T-helper 2 cell treated with Interferon-gamma antibody and Interleukin-4, amounts not matched to agents 5 μg/mL and 100 μg/mL, for 36 hours (primary cell): ENCODE measurements around the gene CCDC28B.
A peak's percentile ranks its signal among the peaks of the same experiment; 100 is the strongest.

Experiments used
- DNase-seq: peaks from one replicate; pipeline ENCODE4 v3.0.0; 2021; ENCODE audit warnings: low spot score
- H3K27ac Mint-ChIP-seq: one replicate; pipeline ENCODE4 v1.8.0; 2021; ENCODE audit warnings: mild to moderate bottlenecking, mixed read lengths
- H3K27me3 Mint-ChIP-seq: one replicate; pipeline ENCODE4 v1.8.0; 2021; ENCODE audit warnings: low read depth, mixed read lengths
- H3K36me3 Mint-ChIP-seq: one replicate; pipeline ENCODE4 v1.8.0; 2021; ENCODE audit warnings: low read depth, mixed read lengths
- H3K4me1 Mint-ChIP-seq: one replicate; pipeline ENCODE4 v1.8.0; 2021; ENCODE audit warnings: low read depth, mixed read lengths
- H3K4me3 Mint-ChIP-seq: one replicate; pipeline ENCODE4 v1.8.0; 2022; ENCODE audit warnings: mild to moderate bottlenecking, moderate library complexity, mixed read lengths
- H3K9me3 Mint-ChIP-seq: one replicate; pipeline ENCODE4 v1.8.0; 2021; ENCODE audit warnings: mixed read lengths

CCDC28B gene

GRCh38 chr1:32199043-32199716 is 1.2 kb upstream of the CCDC28B start:
- H3K4me3 Mint-ChIP-seq, result no peak overlapping the region
- H3K27me3 Mint-ChIP-seq, result no peaks in the 10 kb centered on the region
- H3K36me3 Mint-ChIP-seq, result peaks cover 44% of the 10 kb centered on the region
- DNase-seq, result no peak
- peaks cover 55% of the 10 kb centered on the region for H3K4me1 Mint-ChIP-seq
- H3K27ac Mint-ChIP-seq, result peak overlapping the region; percentile 4
- H3K9me3 Mint-ChIP-seq, result no peaks in the 10 kb centered on the region

- Mint-ChIP-seq H3K4me1 (peaks cover 51% of the 10 kb centered on the region), H3K9me3 (no peaks in the 10 kb centered on the region), H3K27ac (no peak overlapping the region), H3K36me3 (peaks cover 43% of the 10 kb centered on the region), H3K4me3 (peak overlapping the region; percentile 87), H3K27me3 (no peaks in the 10 kb centered on the region)
- no peak for DNase-seq
Observed at GRCh38 chr1:32199717-32200072, 700 bp upstream of the CCDC28B start.

- H3K36me3 Mint-ChIP-seq, result peaks cover 31% of the 10 kb centered on the region
Observed at GRCh38 chr1:32201011-32201855, 838 bp downstream of the CCDC28B start.

GRCh38 chr1:32204943-32205361 is 4.6 kb downstream of the CCDC28B start:
- H3K36me3 Mint-ChIP-seq, result peaks cover 19% of the 10 kb centered on the region
- H3K27me3 Mint-ChIP-seq, result no peaks in the 10 kb centered on the region
- peaks cover 33% of the 10 kb centered on the region for H3K4me1 Mint-ChIP-seq
- H3K27ac Mint-ChIP-seq, result peak overlapping the region; percentile 57
- no peak for DNase-seq
- peak overlapping the region; percentile 89 for H3K4me3 Mint-ChIP-seq
- H3K9me3 Mint-ChIP-seq, result no peaks in the 10 kb centered on the region

More at GRCh38 chr1:32201011-32201855, 838 bp downstream of the CCDC28B start:
- Mint-ChIP-seq H3K27me3 (no peaks in the 10 kb centered on the region), H3K4me1 (peaks cover 46% of the 10 kb centered on the region), H3K4me3 (peak overlapping the region; percentile 87), H3K9me3 (no peaks in the 10 kb centered on the region), H3K27ac (peak overlapping the region; percentile 92)
- DNase-seq, result peak; percentile 80

GRCh38 chr1:32205401-32206370 is 5.3 kb downstream of the CCDC28B start, which contains the start of gene IQCC:
Gene IQCC, plus strand, starts transcription at chr1:32205671. Its CDS starts 11 bp downstream, at chr1:32205682.
- Mint-ChIP-seq H3K9me3 (no peaks in the 10 kb centered on the region), H3K4me3 (peak within 1 kb of the TSS; percentile 89), H3K36me3 (peaks cover 18% of the 10 kb centered on the region), H3K27ac (peak within 1 kb of the TSS; percentile 84), H3K27me3 (no peaks in the 10 kb centered on the region), H3K4me1 (peaks cover 26% of the 10 kb centered on the region)
- DNase-seq, result peak; percentile 88

- H3K4me1 Mint-ChIP-seq, result peaks cover 11% of the 10 kb centered on the region
- H3K27ac Mint-ChIP-seq, result no peak overlapping the region
- H3K36me3 Mint-ChIP-seq, result peaks cover 16% of the 10 kb centered on the region
- H3K27me3 Mint-ChIP-seq, result no peaks in the 10 kb centered on the region
- H3K4me3 Mint-ChIP-seq, result no peak overlapping the region
- no peaks in the 10 kb centered on the region for H3K9me3 Mint-ChIP-seq
- no peak for DNase-seq
Observed at GRCh38 chr1:32208469-32208868, 8.1 kb downstream of the CCDC28B start.

- H3K36me3 Mint-ChIP-seq, result peaks cover 14% of the 10 kb centered on the region
- peak within 1 kb of the TSS; percentile 43 for H3K27ac Mint-ChIP-seq
- DNase-seq, result no peak
- H3K4me1 Mint-ChIP-seq, result peaks cover 11% of the 10 kb centered on the region
- no peaks in the 10 kb centered on the region for H3K9me3 Mint-ChIP-seq
- no peaks in the 10 kb centered on the region for H3K27me3 Mint-ChIP-seq
- no peak within 1 kb of the TSS for H3K4me3 Mint-ChIP-seq
Observed at GRCh38 chr1:32208891-32209328, 8.5 kb downstream of the CCDC28B start, which contains the start of gene DCDC2B. Gene DCDC2B, plus strand, starts transcription at chr1:32209089. Its CDS starts 5 bp downstream, at chr1:32209094.

GRCh38 chr1:32215629-32216480 is 15.5 kb downstream of the CCDC28B start:
- no peaks in the 10 kb centered on the region for H3K27me3 Mint-ChIP-seq
- H3K9me3 Mint-ChIP-seq, result no peaks in the 10 kb centered on the region
- peak; percentile 47 for DNase-seq
- H3K4me1 Mint-ChIP-seq, result peaks cover 10% of the 10 kb centered on the region
- peak overlapping the region; percentile 67 for H3K27ac Mint-ChIP-seq
- H3K36me3 Mint-ChIP-seq, result peaks cover 8% of the 10 kb centered on the region
- no peak overlapping the region for H3K4me3 Mint-ChIP-seq

GRCh38 chr1:32216566-32216965 is 16.2 kb downstream of the CCDC28B start:
- no peak overlapping the region for H3K27ac Mint-ChIP-seq
- H3K4me1 Mint-ChIP-seq, result peaks cover 16% of the 10 kb centered on the region
- H3K36me3 Mint-ChIP-seq, result peaks cover 11% of the 10 kb centered on the region
- H3K27me3 Mint-ChIP-seq, result no peaks in the 10 kb centered on the region
- H3K9me3 Mint-ChIP-seq, result no peaks in the 10 kb centered on the region
- no peak for DNase-seq
- no peak overlapping the region for H3K4me3 Mint-ChIP-seq

GRCh38 chr1:32219022-32219421 is 18.6 kb downstream of the CCDC28B start:
- H3K36me3 Mint-ChIP-seq, result peaks cover 19% of the 10 kb centered on the region
- H3K27me3 Mint-ChIP-seq, result no peaks in the 10 kb centered on the region
- no peaks in the 10 kb centered on the region for H3K9me3 Mint-ChIP-seq
- no peak overlapping the region for H3K4me3 Mint-ChIP-seq
- no peak overlapping the region for H3K27ac Mint-ChIP-seq
- no peak for DNase-seq
- peaks cover 18% of the 10 kb centered on the region for H3K4me1 Mint-ChIP-seq

- Mint-ChIP-seq H3K27me3 (no peaks in the 10 kb centered on the region), H3K4me3 (peak overlapping the region; percentile 96), H3K9me3 (no peaks in the 10 kb centered on the region), H3K27ac (peak overlapping the region; percentile 96), H3K4me1 (peaks cover 21% of the 10 kb centered on the region), H3K36me3 (peaks cover 27% of the 10 kb centered on the region)
- DNase-seq, result no peak
Observed at GRCh38 chr1:32220746-32221580, 20.6 kb downstream of the CCDC28B start.

GRCh38 chr1:32221581-32221979 is 21.2 kb downstream of the CCDC28B start:
- no peaks in the 10 kb centered on the region for H3K9me3 Mint-ChIP-seq
- no peak for DNase-seq
- H3K4me1 Mint-ChIP-seq, result peaks cover 15% of the 10 kb centered on the region
- H3K4me3 Mint-ChIP-seq, result peak overlapping the region; percentile 96
- no peaks in the 10 kb centered on the region for H3K27me3 Mint-ChIP-seq
- peak overlapping the region; percentile 96 for H3K27ac Mint-ChIP-seq
- peaks cover 27% of the 10 kb centered on the region for H3K36me3 Mint-ChIP-seq
